ENCODE results near the gene PRKN.
"Not testable (repeated sequence)": the region's sequence is repeated elsewhere in the genome, so short reads cannot be mapped to it uniquely, and the experiment has no call there.

The PRKN gene

DNA sequence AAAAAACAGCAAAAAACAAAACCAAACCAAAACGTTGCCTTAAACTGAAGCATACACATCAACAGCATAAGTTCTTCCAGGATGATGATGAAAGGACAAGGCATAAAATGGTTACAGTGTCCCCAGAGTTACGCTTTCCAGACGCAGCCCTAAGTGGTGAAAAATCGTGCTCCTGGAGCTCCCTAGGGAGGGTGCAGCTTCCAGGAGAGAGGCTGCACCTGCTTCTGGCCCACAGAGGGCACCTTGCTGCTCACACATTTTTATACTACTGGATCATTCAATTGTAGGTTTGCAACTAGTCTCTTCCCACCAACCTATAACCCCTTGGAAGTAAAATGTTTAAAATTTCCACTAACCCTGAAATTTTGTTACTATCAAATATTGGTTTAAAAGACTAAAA lies 115.0 kb downstream of the PRKN start:
- no peak for DNase-seq

- DNase-seq: no peak
These were observed 117.2 kb downstream of the PRKN start for GRCh38 chr6:162610351-162610750.

DNA sequence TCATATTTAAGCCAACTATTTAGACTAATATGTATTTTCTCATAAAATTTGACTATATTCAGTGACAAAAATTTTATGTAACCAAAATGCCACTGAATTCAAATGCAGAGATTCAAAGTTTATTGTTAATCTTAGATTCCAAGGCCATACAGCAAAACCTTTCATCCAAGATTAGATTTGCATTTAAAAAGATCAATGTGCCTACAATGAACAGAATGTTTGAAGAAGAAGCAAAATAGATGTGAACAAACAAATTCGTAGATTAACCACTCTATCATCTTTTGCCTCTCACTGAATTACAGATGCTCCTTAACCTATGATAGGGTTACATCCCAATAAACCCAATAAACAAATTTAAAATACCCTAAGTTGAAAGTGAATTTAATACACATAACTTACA lies 121.7 kb downstream of the PRKN start:
- DNase-seq: no peak

DNA sequence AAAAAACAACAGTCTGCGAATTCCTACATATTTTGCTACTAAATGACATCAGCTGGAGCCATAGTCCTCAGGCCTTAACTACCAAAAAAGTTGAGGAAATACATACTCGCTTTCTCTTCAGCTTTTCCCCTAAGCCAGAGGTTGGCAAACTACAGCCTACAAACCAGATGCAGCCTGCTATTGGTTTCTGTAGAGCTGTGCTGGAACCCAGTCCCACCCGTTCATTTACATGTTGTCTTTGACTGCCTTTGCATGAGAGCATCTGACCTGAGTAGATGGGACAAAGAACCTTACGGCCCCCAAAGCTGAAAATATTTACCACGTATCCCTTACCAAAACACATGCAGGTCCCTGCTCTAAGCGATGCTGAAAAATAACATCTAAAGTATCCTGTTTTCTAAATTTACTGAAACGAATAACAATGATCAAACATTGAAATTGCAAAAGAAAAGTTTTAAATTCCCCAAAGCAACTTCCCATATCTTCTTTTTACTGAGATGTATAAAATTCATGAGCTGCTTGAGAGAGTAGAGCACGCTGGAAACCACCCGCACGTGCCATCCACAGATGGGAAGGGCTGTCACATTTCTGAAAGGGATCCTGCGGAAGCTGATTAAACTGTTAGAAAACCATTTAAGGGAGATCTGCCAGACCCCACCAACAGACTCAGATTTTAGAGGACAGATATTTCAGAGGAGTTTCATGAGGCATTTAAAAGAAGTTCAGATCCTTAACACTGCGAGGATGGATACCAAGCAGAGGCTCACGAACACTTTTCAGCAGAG lies 124.1 kb downstream of the PRKN start:
- no peak for DNase-seq

DNA sequence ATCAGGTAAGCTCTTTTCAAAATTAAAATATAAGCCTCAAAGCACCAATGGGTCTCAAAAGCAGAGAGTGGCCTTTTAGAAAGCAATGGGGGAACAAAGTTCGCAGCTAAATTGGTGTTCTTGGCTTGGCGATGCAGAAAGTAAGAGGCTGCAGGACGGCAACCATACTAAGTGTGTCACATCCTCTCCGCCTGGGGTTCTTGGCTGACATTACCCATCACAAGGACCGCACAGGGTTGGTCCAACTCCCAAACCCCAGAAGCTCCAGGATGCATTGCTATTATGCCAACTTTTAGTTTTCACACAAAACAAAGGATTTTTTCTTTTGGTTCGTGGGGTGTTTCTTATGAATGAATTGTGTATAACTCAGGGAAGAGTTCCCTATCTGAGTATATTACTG lies 124.8 kb downstream of the PRKN start:
- no peak for DNase-seq

GRCh38 chr6:162596676-162597075 lies 130.9 kb downstream of the PRKN start:
- no peak for DNase-seq

GRCh38 chr6:162591517-162591916 lies 136.0 kb downstream of the PRKN start:
- DNase-seq: no peak

DNA sequence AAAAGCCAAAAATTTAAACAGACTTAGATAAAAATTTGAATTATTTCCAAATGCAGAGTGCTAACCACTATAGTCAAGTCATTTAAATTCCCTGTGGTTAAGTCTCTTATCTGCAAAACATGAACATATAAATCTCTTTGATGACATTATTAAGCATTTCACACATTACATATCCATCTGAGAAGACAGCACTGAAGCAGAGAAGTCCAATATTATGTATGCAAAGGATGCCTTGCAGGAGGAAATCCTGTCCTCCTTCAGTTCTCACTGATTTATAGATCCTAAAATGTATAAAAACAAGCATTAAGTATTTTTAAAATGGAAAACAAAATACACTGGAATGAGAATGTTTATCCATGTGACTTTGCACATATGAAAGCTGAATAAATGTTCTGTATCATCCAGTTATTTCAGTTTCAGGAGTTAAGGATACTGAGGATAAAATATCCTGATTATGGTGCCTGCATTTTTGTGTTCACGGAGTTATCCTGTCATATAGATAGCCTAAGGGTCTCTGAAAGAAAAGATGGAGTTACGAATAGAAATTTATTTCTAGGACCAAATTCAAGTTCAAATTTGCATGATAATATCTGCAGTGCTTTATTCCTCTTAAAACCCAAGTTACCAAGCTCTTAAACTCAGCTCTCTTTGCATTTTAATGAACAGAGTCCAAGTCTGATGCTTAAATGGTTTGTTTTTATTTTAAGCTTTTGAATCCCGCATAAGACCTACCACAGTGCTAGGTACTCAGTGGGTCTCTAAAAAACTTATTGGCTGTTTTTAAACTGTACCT lies 145.4 kb downstream of the PRKN start:
- DNase-seq: no peak

GRCh38 chr6:162580619-162581018 lies 146.9 kb downstream of the PRKN start:
- no peak for DNase-seq

DNA sequence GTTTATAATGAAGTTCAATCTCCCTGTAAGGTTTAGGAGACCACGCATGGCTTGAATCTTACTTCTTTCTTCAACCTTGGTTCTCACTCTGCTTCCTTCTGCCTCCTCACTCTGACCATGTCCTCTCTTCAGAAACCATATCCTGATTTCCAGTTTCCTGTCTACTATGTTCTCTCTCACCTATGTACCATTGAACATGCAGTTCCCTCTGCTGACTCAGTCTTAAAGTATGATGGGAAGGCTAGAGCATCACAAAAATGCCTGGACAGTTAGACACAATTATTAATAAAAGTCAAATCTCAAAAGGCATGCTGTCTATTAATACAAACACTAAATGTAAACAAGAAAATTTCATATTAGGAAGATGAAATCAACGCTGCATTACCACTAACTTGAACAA lies 151.6 kb downstream of the PRKN start:
- no peak for DNase-seq

DNA sequence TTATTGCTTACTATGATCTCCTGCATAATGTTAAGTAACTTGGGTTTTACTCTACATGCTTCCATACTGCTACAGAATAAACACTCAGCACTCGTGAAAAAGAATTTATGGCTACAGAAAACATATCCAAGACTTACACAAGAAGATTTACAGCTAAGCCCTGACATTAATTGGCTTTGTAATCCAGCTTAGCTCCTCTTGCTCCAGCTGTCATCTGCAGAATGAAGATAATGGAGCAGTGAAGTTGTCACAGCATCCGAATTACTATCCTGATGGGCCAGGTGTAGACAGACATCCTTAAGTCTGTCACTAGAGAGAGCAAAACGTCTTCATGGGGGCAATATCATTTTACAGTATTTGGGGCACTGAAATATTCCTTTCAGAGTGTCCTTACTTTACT lies 155.3 kb downstream of the PRKN start:
- DNase-seq: no peak

DNA sequence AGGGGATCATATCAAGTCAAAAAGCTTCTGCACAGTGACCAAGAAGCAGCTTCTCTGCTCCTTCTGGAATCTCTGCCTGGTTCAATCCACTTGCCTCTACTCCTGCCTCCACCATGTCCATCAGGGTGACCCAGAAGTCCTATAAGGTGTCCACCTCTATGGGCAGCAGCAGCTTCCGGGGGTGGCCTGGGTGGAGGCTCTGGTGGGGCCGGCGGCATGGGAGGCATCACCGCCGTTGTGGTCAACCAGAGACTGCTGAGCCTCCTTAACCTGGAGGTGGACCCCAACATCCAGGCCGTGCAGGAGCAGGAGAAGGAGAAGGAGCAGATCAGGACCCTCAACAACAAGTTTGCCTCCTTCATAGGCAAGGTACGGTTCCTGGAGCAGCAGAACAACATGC lies 159.3 kb downstream of the PRKN start:
- DNase-seq: no peak

DNA sequence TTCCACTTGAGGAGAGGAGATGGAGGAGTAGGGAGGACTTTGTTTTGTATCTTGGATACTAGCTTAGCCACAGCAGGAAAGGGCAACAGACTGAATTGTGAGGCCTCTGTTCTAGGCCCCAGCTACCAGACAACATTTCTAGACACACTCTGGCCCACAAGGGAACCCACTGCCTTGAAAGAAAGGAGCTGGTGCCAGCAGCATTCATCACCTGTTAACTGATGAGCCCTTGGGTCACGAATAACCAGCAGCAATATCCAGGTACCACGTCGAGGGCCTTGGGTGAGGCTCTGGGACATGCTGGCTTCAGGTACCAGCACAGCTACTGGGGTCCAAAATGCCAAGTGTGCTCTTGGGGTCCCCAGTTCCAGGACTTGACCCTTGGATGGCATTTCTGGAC lies 165.5 kb downstream of the PRKN start:
- no peak for DNase-seq

DNA sequence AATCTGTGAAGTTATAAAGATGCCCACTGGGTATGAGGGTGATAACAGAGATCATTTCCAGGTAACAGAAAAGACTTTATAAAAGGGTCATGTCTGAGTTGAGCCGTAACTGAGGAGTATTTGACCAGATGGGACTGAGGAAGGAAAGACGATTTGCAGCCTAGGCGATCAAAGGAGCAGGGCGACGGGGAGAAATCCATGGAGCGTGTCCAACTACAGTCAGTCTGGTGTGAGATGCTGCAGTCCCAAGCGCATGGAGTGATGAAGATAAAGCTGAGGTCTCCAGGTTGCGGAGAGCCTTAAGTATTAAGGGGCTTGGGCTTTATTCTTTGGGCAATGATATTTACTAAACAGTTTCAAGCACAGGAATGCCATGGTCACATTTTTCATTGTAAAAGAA lies 166.7 kb downstream of the PRKN start:
- no peak for DNase-seq

DNA sequence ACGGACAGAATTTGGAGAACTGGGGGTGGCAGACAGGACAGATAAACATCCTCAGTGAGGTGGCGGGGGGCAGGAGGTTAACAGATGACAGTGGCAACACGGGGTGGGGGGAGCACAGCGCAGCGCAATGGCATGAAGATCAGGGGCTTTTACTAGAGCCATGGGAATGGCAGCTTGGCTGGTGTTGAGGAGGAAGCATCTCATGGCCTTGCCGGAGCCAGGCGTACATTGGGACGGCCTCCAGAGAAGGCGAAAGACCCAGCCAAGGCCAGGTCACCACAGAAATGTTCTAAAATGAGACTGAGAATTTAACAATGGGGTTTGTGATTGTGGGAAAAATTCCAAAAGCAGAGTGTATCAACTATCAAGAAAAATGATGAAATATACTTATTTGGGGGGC lies 173.0 kb downstream of the PRKN start:
- no peak for DNase-seq

GRCh38 chr6:162546905-162547304 lies 180.7 kb downstream of the PRKN start:
- no peak for DNase-seq

GRCh38 chr6:162543221-162543620 lies 184.3 kb downstream of the PRKN start:
- DNase-seq: no peak

DNA sequence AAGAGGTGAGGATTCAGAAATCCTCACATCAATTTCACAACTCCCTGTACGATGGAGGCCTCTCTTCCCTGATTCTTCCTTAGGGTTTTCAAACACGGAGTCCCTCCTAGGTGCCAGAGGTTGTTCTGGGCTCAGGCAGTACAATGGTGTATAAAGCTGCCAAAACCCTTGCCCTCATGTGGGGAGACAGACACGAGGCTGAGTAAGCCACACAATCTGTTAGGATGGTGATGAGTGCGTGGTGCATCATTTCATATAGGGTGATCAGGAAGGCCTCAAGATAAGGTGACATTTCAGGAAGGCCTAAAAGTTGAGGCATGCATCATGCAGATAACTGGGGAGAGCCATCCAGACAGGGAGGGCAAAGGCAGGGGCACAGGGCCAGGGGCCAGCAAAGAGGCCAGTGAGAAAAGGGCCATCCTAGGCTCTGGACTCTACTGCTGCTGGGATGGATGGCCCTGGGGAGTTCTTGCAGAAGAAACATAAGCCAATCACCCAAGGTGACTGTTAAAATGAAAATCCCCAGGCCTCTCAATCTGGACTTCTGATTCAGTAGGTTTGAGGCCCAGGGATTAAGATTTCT lies 186.5 kb downstream of the PRKN start:
- DNase-seq: no peak

GRCh38 chr6:162539321-162539720 lies 188.2 kb downstream of the PRKN start:
- DNase-seq: no peak

DNA sequence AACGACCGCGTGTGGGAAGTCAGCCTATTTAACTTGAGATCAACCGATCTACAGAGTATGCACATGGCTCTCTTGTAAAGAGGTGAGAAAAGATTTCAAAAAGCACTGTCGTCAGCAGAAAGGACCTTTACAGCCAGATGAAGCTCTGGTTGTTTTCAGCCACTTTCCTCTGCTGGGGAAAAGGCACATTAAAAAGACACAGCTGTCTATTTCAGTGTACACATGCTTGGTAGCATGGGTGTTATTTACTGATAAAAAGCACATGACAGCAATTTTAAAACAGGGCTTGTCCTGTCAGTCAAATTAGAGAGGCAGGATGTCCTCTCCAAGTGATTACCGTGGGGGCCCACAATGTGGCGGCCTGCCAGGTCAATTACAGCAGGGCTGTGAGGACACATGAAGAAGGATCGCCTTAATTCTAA lies 188.9 kb downstream of the PRKN start:
- no peak for DNase-seq

DNA sequence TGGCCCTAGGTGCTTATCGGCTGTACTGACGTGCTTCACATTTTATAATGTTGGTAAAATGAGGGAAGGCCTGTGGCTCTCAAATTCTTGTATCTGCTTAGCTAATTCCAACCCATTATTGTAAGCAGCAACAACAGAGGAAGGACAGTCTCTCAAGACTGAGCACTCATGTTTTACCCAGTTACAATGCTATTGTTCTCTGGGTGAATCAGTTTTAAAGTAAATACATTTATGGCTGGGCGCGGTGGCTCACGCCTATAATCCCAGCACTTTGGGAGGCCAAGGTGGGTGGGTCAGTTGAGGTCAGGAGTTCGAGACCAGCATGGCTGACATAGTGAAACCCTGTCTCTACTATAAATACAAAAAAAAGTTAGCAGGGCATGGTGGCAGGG lies 194.6 kb downstream of the PRKN start:
- no peak for DNase-seq

GRCh38 chr6:162532283-162533008 lies 195.1 kb downstream of the PRKN start:
- DNase-seq: no peak

DNA sequence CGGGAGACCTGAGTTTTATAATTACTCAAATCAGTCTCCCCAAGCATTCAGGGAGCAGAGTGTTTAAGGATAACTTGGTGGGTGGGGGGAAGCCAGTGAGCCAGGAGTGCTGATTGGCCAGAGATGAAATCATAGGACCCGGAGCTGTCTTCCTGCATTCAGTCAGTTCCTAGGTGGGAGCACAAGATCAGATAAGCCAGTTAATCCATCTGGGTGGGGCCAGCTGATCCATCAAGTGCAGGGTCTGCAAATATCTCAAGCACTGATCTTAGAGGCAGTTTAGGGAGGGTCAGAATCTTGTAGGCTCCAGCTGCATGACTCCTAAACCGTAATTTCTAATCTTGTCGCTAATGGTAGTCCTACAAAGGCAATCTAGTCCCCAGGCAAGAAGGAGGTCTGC lies 196.2 kb downstream of the PRKN start:
- DNase-seq: not testable (repeated sequence)
